Mesendoderm (in vitro differentiated cells): ENCODE data around the gene AQP2.

Experiments used
- DNase-seq: peaks from one replicate; pipeline ENCODE4 v3.0.0; 2013
- H2AK5ac ChIP-seq: 2 replicates; pipeline ENCODE4 v1.6.1; 2013; ENCODE audit warnings: low read length, inconsistent platforms
- H2BK120ac ChIP-seq: 2 replicates; pipeline ENCODE4 v1.6.1; 2013; ENCODE audit warnings: low read depth, mild to moderate bottlenecking, low read length, moderate library complexity, mixed read lengths
- H2BK15ac ChIP-seq: replicated peaks from 2 replicates; pipeline ENCODE4 v1.6.1; 2013; ENCODE audit warnings: low read depth, mild to moderate bottlenecking, moderate library complexity
- H2BK5ac ChIP-seq: 2 replicates; pipeline ENCODE4 v1.6.1; 2013; ENCODE audit warnings: low read length, inconsistent platforms
- H3K18ac ChIP-seq: 2 replicates; pipeline ENCODE4 v1.6.1; 2013; ENCODE audit warnings: mild to moderate bottlenecking, low read length, mixed read lengths
- H3K23ac ChIP-seq: one replicate; pipeline ENCODE4 v1.6.1; 2013; ENCODE audit warnings: low read length
- H3K27ac ChIP-seq: 2 replicates; pipeline ENCODE4 v1.5.1; 2013; ENCODE audit warnings: low read depth, mild to moderate bottlenecking, inconsistent platforms, low read length, moderate library complexity
- H3K27me3 ChIP-seq: 2 replicates; pipeline ENCODE4 v1.6.1; 2013; ENCODE audit warnings: low read length, control low read depth, mild to moderate bottlenecking, inconsistent platforms; ENCODE audit not compliant: insufficient read depth, poor library complexity
- H3K36me3 ChIP-seq: 2 replicates; pipeline ENCODE4 v1.6.1; 2013; ENCODE audit warnings: low read length, inconsistent platforms; ENCODE audit not compliant: control insufficient read depth, insufficient read depth
- H3K4ac ChIP-seq: one replicate; pipeline ENCODE4 v1.6.1; 2013; ENCODE audit warnings: low read depth, mild to moderate bottlenecking, low read length, moderate library complexity
- H3K4me1 ChIP-seq: 2 replicates; pipeline ENCODE4 v1.6.1; 2013; ENCODE audit warnings: low read depth, low read length, inconsistent platforms; ENCODE audit not compliant: control insufficient read depth
- H3K4me2 ChIP-seq: 2 replicates; pipeline ENCODE4 v1.6.1; 2013; ENCODE audit warnings: low read length
- H3K4me3 ChIP-seq: 2 replicates; pipeline ENCODE4 v1.5.1; 2013; ENCODE audit warnings: mild to moderate bottlenecking, low read length
- H3K56ac ChIP-seq: one replicate; pipeline ENCODE4 v1.6.1; 2013; ENCODE audit warnings: low read length
- H3K79me1 ChIP-seq: 2 replicates; pipeline ENCODE4 v1.6.1; 2013; ENCODE audit warnings: low read length, inconsistent platforms
- H3K79me2 ChIP-seq: 2 replicates; pipeline ENCODE4 v1.6.1; 2013; ENCODE audit warnings: mild to moderate bottlenecking, low read length; ENCODE audit not compliant: control insufficient read depth, insufficient read depth
- H3K9ac ChIP-seq: 2 replicates; pipeline ENCODE4 v1.6.1; 2013; ENCODE audit warnings: low read length, inconsistent platforms
- H4K5ac ChIP-seq: one replicate; pipeline ENCODE4 v1.6.1; 2013; ENCODE audit warnings: low read length
- H4K8ac ChIP-seq: one replicate; pipeline ENCODE4 v1.6.1; 2013; ENCODE audit warnings: low read depth, mild to moderate bottlenecking, control low read depth, low read length, moderate library complexity
- WGBS: extraction: QIAGEN DNeasy Blood & Tissue Kit; methylation state at CpG from one replicate; pipeline ENCODE4 v1.1.7; 2013; ENCODE audit warnings: low lambda C conversion rate, missing lambda C conversion rate; ENCODE audit not compliant: insufficient coverage; ENCODE audit errors: extremely low coverage; 5-methylcytosine and 5-hydroxymethylcytosine counted together

The AQP2 gene

GRCh38 chr12:49980501-49981349 lies 30.2 kb downstream of the AQP2 start:
- DNase-seq, result no peak
- H3K4ac ChIP-seq, result no peak overlapping the region
- no peaks in the 10 kb centered on the region for H3K27me3 ChIP-seq
- no peaks in the 10 kb centered on the region for H3K79me2 ChIP-seq
- no peak overlapping the region for H2BK15ac ChIP-seq
- H3K79me1 ChIP-seq, result no peaks in the 10 kb centered on the region
- H3K18ac ChIP-seq, result no peak overlapping the region
- H3K4me3 ChIP-seq, result no peak overlapping the region
- H3K9ac ChIP-seq, result no peak overlapping the region
- H3K36me3 ChIP-seq, result no peaks in the 10 kb centered on the region
- H3K4me1 ChIP-seq, result peaks cover 5% of the 10 kb centered on the region
- H4K5ac ChIP-seq, result no peak overlapping the region
- no peak overlapping the region for H2BK120ac ChIP-seq
- no peak overlapping the region for H2AK5ac ChIP-seq
- WGBS, result no CpG with 5 or more reads among the region's 10 CpGs
- H3K27ac ChIP-seq, result no peak overlapping the region
- no peak overlapping the region for H3K56ac ChIP-seq
- H3K23ac ChIP-seq, result no peak overlapping the region
- H2BK5ac ChIP-seq, result no peak overlapping the region
- H4K8ac ChIP-seq, result no peak overlapping the region
- no peak overlapping the region for H3K4me2 ChIP-seq

GRCh38 chr12:49982246-49983087 lies 31.9 kb downstream of the AQP2 start:
- no peak for DNase-seq
- H3K4ac ChIP-seq, result no peak overlapping the region
- no peak overlapping the region for H2AK5ac ChIP-seq
- H3K27me3 ChIP-seq, result no peaks in the 10 kb centered on the region
- peaks cover 5% of the 10 kb centered on the region for H3K4me1 ChIP-seq
- no peak overlapping the region for H4K8ac ChIP-seq
- no peaks in the 10 kb centered on the region for H3K36me3 ChIP-seq
- H3K27ac ChIP-seq, result no peak overlapping the region
- H3K79me1 ChIP-seq, result no peaks in the 10 kb centered on the region
- H3K79me2 ChIP-seq, result no peaks in the 10 kb centered on the region
- no peak overlapping the region for H3K4me2 ChIP-seq
- H3K9ac ChIP-seq, result no peak overlapping the region
- no peak overlapping the region for H3K23ac ChIP-seq
- H3K56ac ChIP-seq, result no peak overlapping the region
- H3K4me3 ChIP-seq, result no peak overlapping the region
- no peak overlapping the region for H2BK120ac ChIP-seq
- no peak overlapping the region for H2BK15ac ChIP-seq
- H2BK5ac ChIP-seq, result no peak overlapping the region
- no peak overlapping the region for H4K5ac ChIP-seq
- H3K18ac ChIP-seq, result no peak overlapping the region
- WGBS, result no CpG with 5 or more reads among the region's 7 CpGs

- Histone ChIP-seq H2AK5ac (no peak overlapping the region), H3K36me3 (peaks cover 3% of the 10 kb centered on the region), H4K8ac (no peak overlapping the region), H2BK15ac (no peak overlapping the region), H3K4me1 (peaks cover 5% of the 10 kb centered on the region), H3K4me2 (no peak overlapping the region), H3K4me3 (no peak overlapping the region), H4K5ac (no peak overlapping the region), H3K27ac (peak overlapping the region; percentile 65), H3K56ac (no peak overlapping the region), H3K23ac (no peak overlapping the region), H3K79me1 (no peaks in the 10 kb centered on the region), H3K9ac (no peak overlapping the region), H2BK120ac (no peak overlapping the region), H3K79me2 (no peaks in the 10 kb centered on the region), H2BK5ac (no peak overlapping the region), H3K4ac (no peak overlapping the region), H3K18ac (no peak overlapping the region), H3K27me3 (no peaks in the 10 kb centered on the region)
- DNase-seq, result peak; percentile 82
- no CpG with 5 or more reads among the region's 8 CpGs for WGBS
These were observed 33.4 kb downstream of the AQP2 start for GRCh38 chr12:49983892-49984291.

- peak overlapping the region; percentile 22 for H2BK5ac ChIP-seq
- no peak overlapping the region for H2BK15ac ChIP-seq
- H3K56ac ChIP-seq, result peak overlapping the region; percentile 37
- no peaks in the 10 kb centered on the region for H3K79me2 ChIP-seq
- peak overlapping the region; percentile 5 for H3K9ac ChIP-seq
- no peak overlapping the region for H3K23ac ChIP-seq
- WGBS, result no CpG with 5 or more reads among the region's 9 CpGs
- H2AK5ac ChIP-seq, result no peak overlapping the region
- H4K5ac ChIP-seq, result no peak overlapping the region
- H3K79me1 ChIP-seq, result no peaks in the 10 kb centered on the region
- no peak overlapping the region for H3K4ac ChIP-seq
- peak overlapping the region; percentile 32 for H3K27ac ChIP-seq
- no peaks in the 10 kb centered on the region for H3K27me3 ChIP-seq
- peaks cover 3% of the 10 kb centered on the region for H3K36me3 ChIP-seq
- H2BK120ac ChIP-seq, result no peak overlapping the region
- H4K8ac ChIP-seq, result no peak overlapping the region
- peaks cover 5% of the 10 kb centered on the region for H3K4me1 ChIP-seq
- no peak overlapping the region for H3K4me3 ChIP-seq
- DNase-seq, result peak; percentile 65
- no peak overlapping the region for H3K4me2 ChIP-seq
- H3K18ac ChIP-seq, result no peak overlapping the region
These were observed 34.2 kb downstream of the AQP2 start for GRCh38 chr12:49984476-49985359.

GRCh38 chr12:49985981-49986380 lies 35.4 kb downstream of the AQP2 start:
- H3K56ac ChIP-seq, result no peak overlapping the region
- H4K5ac ChIP-seq, result no peak overlapping the region
- peaks cover 3% of the 10 kb centered on the region for H3K36me3 ChIP-seq
- no peak overlapping the region for H2BK15ac ChIP-seq
- H3K18ac ChIP-seq, result no peak overlapping the region
- H2BK120ac ChIP-seq, result no peak overlapping the region
- no peak overlapping the region for H3K9ac ChIP-seq
- H3K4me2 ChIP-seq, result no peak overlapping the region
- no peaks in the 10 kb centered on the region for H3K79me1 ChIP-seq
- H3K4me3 ChIP-seq, result no peak overlapping the region
- no peak overlapping the region for H3K27ac ChIP-seq
- no peak overlapping the region for H4K8ac ChIP-seq
- no peaks in the 10 kb centered on the region for H3K79me2 ChIP-seq
- H3K4me1 ChIP-seq, result peaks cover 5% of the 10 kb centered on the region
- no peak for DNase-seq
- H3K23ac ChIP-seq, result no peak overlapping the region
- H3K4ac ChIP-seq, result no peak overlapping the region
- no peak overlapping the region for H2AK5ac ChIP-seq
- WGBS, result no CpG with 5 or more reads among the region's 5 CpGs
- no peak overlapping the region for H2BK5ac ChIP-seq
- no peaks in the 10 kb centered on the region for H3K27me3 ChIP-seq
